RWPE2 (cell line): ENCODE results near the gene SF1.

Experiments
- ATAC-seq: fragments of 200-7000 bp; cut with Tn5 transposase; 3 replicates; pipeline ENCODE4 v1.9.1; 2021; ENCODE audit warnings: low read depth
- DNase-seq: peaks from one replicate; pipeline ENCODE4 v3.0.0-alpha.2; 2020; ENCODE audit warnings: low spot score
- H3K27ac ChIP-seq: fragments of 450-650 bp; 2 replicates; pipeline ENCODE4 v1.5.1; 2017; ENCODE audit warnings: mild to moderate bottlenecking; ENCODE audit not compliant: poor library complexity, severe bottlenecking
- H3K27me3 ChIP-seq: fragments of 250-450 bp; sonication (Bioruptor Pico); 2 replicates; pipeline ENCODE4 v1.5.1; 2021; ENCODE audit warnings: mild to moderate bottlenecking, moderate library complexity; ENCODE audit not compliant: insufficient read depth, poor library complexity, severe bottlenecking
- H3K36me3 ChIP-seq: fragments of 250-450 bp; sonication (Bioruptor Pico); 2 replicates; pipeline ENCODE4 v1.5.1; 2020; ENCODE audit warnings: low read depth, mild to moderate bottlenecking, moderate library complexity
- H3K4me1 ChIP-seq: fragments of 250-450 bp; sonication (Bioruptor Pico); 2 replicates; pipeline ENCODE4 v1.5.1; 2021; ENCODE audit warnings: mild to moderate bottlenecking, moderate library complexity; ENCODE audit not compliant: insufficient read depth, poor library complexity, severe bottlenecking
- H3K4me3 ChIP-seq: fragments of 250-450 bp; sonication (Bioruptor Pico); 2 replicates; pipeline ENCODE4 v1.5.1; 2021; ENCODE audit warnings: mild to moderate bottlenecking, moderate library complexity; ENCODE audit not compliant: severe bottlenecking
- H3K9me3 ChIP-seq: fragments of 250-450 bp; sonication (Bioruptor Pico); 2 replicates; pipeline ENCODE4 v1.5.1; 2021; ENCODE audit warnings: mild to moderate bottlenecking, moderate library complexity; ENCODE audit not compliant: severe bottlenecking
- TF ChIP-seq, protein P1 (sequence below): fragments of 450-650 bp; IDR thresholded peaks from one replicate; pipeline ENCODE4 v1.5.1; 2017; ENCODE audit warnings: mild to moderate bottlenecking, moderate library complexity; ENCODE audit not compliant: poor library complexity, severe bottlenecking

Gene SF1

GRCh38 chr11:64726867-64727530 is 51.3 kb downstream of the SF1 start:
- TF ChIP-seq, protein P1, sequence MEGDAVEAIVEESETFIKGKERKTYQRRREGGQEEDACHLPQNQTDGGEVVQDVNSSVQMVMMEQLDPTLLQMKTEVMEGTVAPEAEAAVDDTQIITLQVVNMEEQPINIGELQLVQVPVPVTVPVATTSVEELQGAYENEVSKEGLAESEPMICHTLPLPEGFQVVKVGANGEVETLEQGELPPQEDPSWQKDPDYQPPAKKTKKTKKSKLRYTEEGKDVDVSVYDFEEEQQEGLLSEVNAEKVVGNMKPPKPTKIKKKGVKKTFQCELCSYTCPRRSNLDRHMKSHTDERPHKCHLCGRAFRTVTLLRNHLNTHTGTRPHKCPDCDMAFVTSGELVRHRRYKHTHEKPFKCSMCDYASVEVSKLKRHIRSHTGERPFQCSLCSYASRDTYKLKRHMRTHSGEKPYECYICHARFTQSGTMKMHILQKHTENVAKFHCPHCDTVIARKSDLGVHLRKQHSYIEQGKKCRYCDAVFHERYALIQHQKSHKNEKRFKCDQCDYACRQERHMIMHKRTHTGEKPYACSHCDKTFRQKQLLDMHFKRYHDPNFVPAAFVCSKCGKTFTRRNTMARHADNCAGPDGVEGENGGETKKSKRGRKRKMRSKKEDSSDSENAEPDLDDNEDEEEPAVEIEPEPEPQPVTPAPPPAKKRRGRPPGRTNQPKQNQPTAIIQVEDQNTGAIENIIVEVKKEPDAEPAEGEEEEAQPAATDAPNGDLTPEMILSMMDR = no peak
- Histone ChIP-seq H3K4me3 (no peak overlapping the region), H3K9me3 (no peaks in the 10 kb centered on the region), H3K27ac (no peak overlapping the region), H3K4me1 (no peaks in the 10 kb centered on the region), H3K27me3 (peaks cover 6% of the 10 kb centered on the region), H3K36me3 (no peaks in the 10 kb centered on the region)
- ATAC-seq (no peak), DNase-seq (no peak)

- no peaks in the 10 kb centered on the region for H3K36me3 ChIP-seq
- H3K4me3 ChIP-seq = no peak overlapping the region
- DNase-seq = no peak
- peaks cover 13% of the 10 kb centered on the region for H3K27me3 ChIP-seq
- TF ChIP-seq, protein P1 = no peak
- ATAC-seq = no peak
- no peak overlapping the region for H3K27ac ChIP-seq
- no peaks in the 10 kb centered on the region for H3K4me1 ChIP-seq
- no peaks in the 10 kb centered on the region for H3K9me3 ChIP-seq
Observed at GRCh38 chr11:64726211-64726641, 52.1 kb downstream of the SF1 start.

DNA sequence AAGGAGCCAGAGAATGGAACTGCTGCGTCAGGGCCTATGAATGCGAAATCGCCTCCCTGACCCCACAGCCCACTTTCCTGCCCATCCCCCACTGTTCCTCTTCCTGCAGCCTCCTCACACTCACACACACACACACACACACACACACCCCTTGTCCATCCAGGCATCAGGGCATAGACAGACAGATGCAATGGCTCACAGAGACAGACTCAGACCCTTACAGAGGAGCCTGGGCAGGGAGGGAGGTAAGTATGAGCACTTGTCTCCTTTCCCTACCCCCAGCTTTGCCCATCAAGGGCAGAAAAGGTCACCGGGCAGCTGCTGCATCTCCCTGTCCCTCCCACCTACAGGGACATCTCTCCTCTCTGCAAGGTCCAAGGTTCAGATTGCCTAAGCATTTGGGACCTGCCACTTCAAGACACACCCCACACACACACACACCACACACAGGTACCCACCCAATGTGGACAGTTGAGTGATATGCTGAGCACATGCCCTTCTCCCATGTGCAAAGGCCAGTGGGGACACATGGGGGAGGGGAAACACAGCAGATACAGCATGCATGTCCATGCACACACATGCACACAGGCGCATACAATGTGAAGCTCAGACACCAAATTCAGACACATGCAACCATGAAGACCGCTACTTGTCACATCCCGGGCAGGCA is 53.3 kb downstream of the SF1 start:
- H3K4me3 ChIP-seq = no peak overlapping the region
- peaks cover 21% of the 10 kb centered on the region for H3K27me3 ChIP-seq
- no peak for ATAC-seq
- H3K4me1 ChIP-seq = no peaks in the 10 kb centered on the region
- H3K36me3 ChIP-seq = no peaks in the 10 kb centered on the region
- no peak overlapping the region for H3K27ac ChIP-seq
- TF ChIP-seq, protein P1 = no peak
- DNase-seq = no peak
- H3K9me3 ChIP-seq = no peaks in the 10 kb centered on the region

DNA sequence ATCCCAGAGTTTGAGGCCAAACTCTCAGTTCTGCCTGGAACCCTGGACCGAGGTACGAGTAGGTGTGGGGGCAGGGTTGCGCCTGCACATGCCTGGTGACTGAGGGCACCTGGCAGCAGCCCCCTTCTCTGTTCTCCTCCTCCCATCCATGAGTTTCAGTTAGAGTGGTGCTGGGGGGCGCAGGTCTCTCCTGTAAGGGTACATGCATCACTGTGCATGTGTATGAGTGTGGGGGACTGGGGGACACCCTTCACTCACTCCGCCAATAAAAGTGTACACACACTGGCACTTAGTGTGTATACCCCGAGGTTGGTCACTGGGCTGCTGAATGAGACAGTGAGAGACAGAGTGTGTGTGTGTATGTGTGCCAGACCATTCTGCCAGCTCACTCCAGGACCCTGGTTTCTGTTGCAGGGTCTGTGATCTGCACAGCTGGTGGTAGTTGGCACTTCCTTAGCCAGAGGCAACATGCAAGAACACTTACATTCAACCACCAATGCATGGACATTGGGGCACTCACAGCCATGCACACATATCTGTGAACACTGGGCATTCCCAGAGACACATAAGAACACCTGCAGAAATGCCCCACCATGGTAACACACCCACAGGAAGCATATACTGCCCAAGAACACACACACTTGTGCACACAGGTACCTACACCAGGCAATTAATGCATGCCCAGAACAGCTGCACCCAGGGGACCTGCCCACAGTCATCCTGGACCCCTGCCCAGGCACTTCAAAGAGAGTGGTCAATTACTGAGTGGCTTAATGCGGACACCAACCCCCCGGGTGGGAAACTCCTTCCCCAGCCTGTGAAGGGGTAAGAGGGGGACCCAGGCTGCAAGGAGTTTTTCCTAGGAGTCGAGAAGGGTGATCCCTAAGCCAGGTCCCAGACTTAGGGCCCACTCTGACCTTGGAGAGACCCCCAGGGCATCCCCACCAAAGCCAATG is 54.2 kb downstream of the SF1 start:
- TF ChIP-seq, protein P1 = no peak
- no peak overlapping the region for H3K27ac ChIP-seq
- H3K9me3 ChIP-seq = no peaks in the 10 kb centered on the region
- no peaks in the 10 kb centered on the region for H3K4me1 ChIP-seq
- DNase-seq = no peak
- H3K27me3 ChIP-seq = peaks cover 23% of the 10 kb centered on the region
- no peak overlapping the region for H3K4me3 ChIP-seq
- H3K36me3 ChIP-seq = no peaks in the 10 kb centered on the region
- no peak for ATAC-seq
